HG02870 (cell line): ENCODE measurements around the gene YBX1.

Experiments used
- ATAC-seq: cut with Tn5 transposase; IDR thresholded peaks from one replicate; pipeline ENCODE4 v1.9.1; 2021; ENCODE audit warnings: mild to moderate bottlenecking, moderate library complexity; ENCODE audit not compliant: unreplicated experiment

Gene YBX1

GRCh38 chr1:42733415-42734200 lies 51.4 kb downstream of the YBX1 start:
- no peak for ATAC-seq

- ATAC-seq, result no peak
These were observed 52.2 kb downstream of the YBX1 start for GRCh38 chr1:42734201-42735035.

- no peak for ATAC-seq
These were observed 52.8 kb downstream of the YBX1 start for GRCh38 chr1:42735056-42735455.

GRCh38 chr1:42735477-42736105 lies 53.4 kb downstream of the YBX1 start:
- no peak for ATAC-seq

GRCh38 chr1:42736152-42736551 lies 53.9 kb downstream of the YBX1 start:
- ATAC-seq, result no peak

GRCh38 chr1:42736571-42737200 lies 54.5 kb downstream of the YBX1 start:
- ATAC-seq, result no peak

GRCh38 chr1:42737257-42737656 lies 55.0 kb downstream of the YBX1 start:
- no peak for ATAC-seq

- ATAC-seq, result no peak
These were observed 55.9 kb downstream of the YBX1 start for GRCh38 chr1:42737986-42738677.

GRCh38 chr1:42738678-42739226 lies 56.5 kb downstream of the YBX1 start:
- ATAC-seq, result no peak

- no peak for ATAC-seq
These were observed 57.8 kb downstream of the YBX1 start, which contains the start of gene CLDN19 for GRCh38 chr1:42739753-42740700. Gene CLDN19 (minus strand): TSS chr1:42740236. CDS start chr1:42740063, 173 bp downstream.

- ATAC-seq, result no peak
These were observed 58.8 kb downstream of the YBX1 start for GRCh38 chr1:42740851-42741580.

- ATAC-seq, result no peak
These were observed 59.5 kb downstream of the YBX1 start for GRCh38 chr1:42741706-42742105.

GRCh38 chr1:42742141-42742540 lies 59.9 kb downstream of the YBX1 start:
- ATAC-seq, result no peak

GRCh38 chr1:42742617-42743316 lies 60.5 kb downstream of the YBX1 start:
- ATAC-seq, result no peak

GRCh38 chr1:42743317-42744147 lies 61.3 kb downstream of the YBX1 start:
- no peak for ATAC-seq

- no peak for ATAC-seq
These were observed 61.9 kb downstream of the YBX1 start for GRCh38 chr1:42744148-42744413.

- ATAC-seq, result no peak
These were observed 63.6 kb downstream of the YBX1 start for GRCh38 chr1:42745851-42746250.
